HG03103 (cell line): Measurements from ENCODE around the gene KCNH4.

Experiments used
- ATAC-seq: cut with Tn5 transposase; IDR thresholded peaks from one replicate; pipeline ENCODE4 v1.9.1; 2021; ENCODE audit warnings: low read depth; ENCODE audit not compliant: unreplicated experiment

Gene KCNH4

GRCh38 chr17:42120161-42120769 is 60.7 kb downstream of the KCNH4 start:
- ATAC-seq: no peak

- no peak for ATAC-seq
Observed at GRCh38 chr17:42119301-42119700, 61.6 kb downstream of the KCNH4 start.

- ATAC-seq: no peak
Observed at GRCh38 chr17:42118545-42118944, 62.4 kb downstream of the KCNH4 start.

- no peak for ATAC-seq
Observed at GRCh38 chr17:42118126-42118510, 62.8 kb downstream of the KCNH4 start.

- ATAC-seq: no peak
Observed at GRCh38 chr17:42117397-42118125, 63.4 kb downstream of the KCNH4 start.

GRCh38 chr17:42116705-42117396 is 64.1 kb downstream of the KCNH4 start:
- no peak for ATAC-seq

GRCh38 chr17:42114118-42114517 is 66.8 kb downstream of the KCNH4 start:
- ATAC-seq: no peak

GRCh38 chr17:42113293-42114069 is 67.5 kb downstream of the KCNH4 start:
- ATAC-seq: no peak

- ATAC-seq: peak; percentile 48
Observed at GRCh38 chr17:42112552-42113176, 68.3 kb downstream of the KCNH4 start, which contains the start of gene DHX58. TSS of gene DHX58 (minus strand) at chr17:42112714. CDS start at chr17:42111892, 822 bp downstream.

GRCh38 chr17:42111871-42112551 is 68.9 kb downstream of the KCNH4 start:
- no peak for ATAC-seq

- no peak for ATAC-seq
Observed at GRCh38 chr17:42111265-42111636, 69.7 kb downstream of the KCNH4 start.

- ATAC-seq: no peak
Observed at GRCh38 chr17:42110301-42111264, 70.4 kb downstream of the KCNH4 start.

GRCh38 chr17:42109086-42109485 is 71.9 kb downstream of the KCNH4 start:
- no peak for ATAC-seq

GRCh38 chr17:42107597-42108576 is 73.1 kb downstream of the KCNH4 start:
- ATAC-seq: peak; percentile 53

- ATAC-seq: no peak
Observed at GRCh38 chr17:42107124-42107523, 73.8 kb downstream of the KCNH4 start.
